Suprapubic skin (tissue), 4 donors: ENCODE results near the gene HMGCR.
"Not testable (repeated sequence)": the region's sequence is repeated elsewhere in the genome, so short reads cannot be mapped to it uniquely, and the experiment has no call there.

Experiments
- POLR2A ChIP-seq, 2 donors: fragments of 450-650 bp; IDR thresholded peaks; one replicate each; pipeline ENCODE4 v1.6.1; 2017; ENCODE audit warnings: antibody characterized with exemption in 2 of 2, mild to moderate bottlenecking in 2 of 2, moderate library complexity in 2 of 2
- POLR2AphosphoS5 ChIP-seq, 3 donors: sonication (generic); formaldehyde crosslinking; IDR thresholded peaks; one replicate each; pipeline ENCODE4 v1.6.1; 2017; ENCODE audit warnings: antibody characterized with exemption in 3 of 3

GRCh38 chr5:75291844-75292243 lies 45.2 kb upstream of the HMGCR start:
- not testable (repeated sequence) for TF ChIP-seq POLR2AphosphoS5, POLR2A (IDR thresholded peaks at IDR 0.05)
